Epithelial cell of esophagus (primary cell): ENCODE measurements around the gene SWT1.

Experiments
- DNase-seq: peaks from one replicate; pipeline ENCODE4 v3.0.0; 2010; ENCODE audit warnings: low read depth
- H3K4me3 ChIP-seq: 2 replicates; pipeline ENCODE4 v1.5.1; 2011; ENCODE audit warnings: mild to moderate bottlenecking, low read length, control low read depth
- TF ChIP-seq, protein P1 (sequence below): IDR thresholded peaks from 2 replicates; pipeline ENCODE4 v1.5.1; 2011; ENCODE audit warnings: low read depth, mild to moderate bottlenecking, low read length, control low read depth, inconsistent platforms; ENCODE audit not compliant: insufficient read depth; ENCODE audit errors: missing control alignments

Gene SWT1

DNA sequence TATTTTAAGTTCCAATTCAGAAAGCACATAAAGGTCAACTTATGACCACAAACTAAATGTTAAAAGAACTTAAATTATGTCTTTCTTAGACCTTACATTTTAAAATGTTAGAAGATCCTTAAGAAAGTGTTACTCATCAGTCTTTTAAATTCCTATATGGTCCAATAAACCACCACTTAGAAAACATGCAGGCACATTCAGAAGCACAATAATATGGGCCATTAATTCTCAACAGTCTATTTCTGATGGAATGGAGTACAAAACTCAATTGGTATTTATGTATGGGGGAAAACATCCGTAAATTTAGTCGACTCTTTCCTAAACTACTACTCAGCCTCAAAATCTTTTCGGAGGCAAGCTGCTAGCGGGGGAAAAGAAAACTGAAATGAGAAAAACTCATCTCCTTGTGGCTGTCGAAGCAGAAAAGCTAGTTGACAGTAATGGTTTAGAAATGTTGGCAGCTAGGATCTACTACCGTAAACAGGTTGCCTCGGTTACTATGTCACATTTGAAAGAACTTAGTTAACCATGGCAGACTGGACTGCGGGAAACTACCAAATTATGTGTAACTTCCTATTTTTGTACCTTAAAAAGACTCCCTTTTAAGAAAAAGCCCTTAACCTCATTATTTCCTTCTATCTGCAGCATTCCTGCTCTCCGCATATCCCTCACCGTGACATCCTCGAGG, 1.2 kb upstream of the SWT1 start:
- DNase-seq = peak; percentile 40

DNA sequence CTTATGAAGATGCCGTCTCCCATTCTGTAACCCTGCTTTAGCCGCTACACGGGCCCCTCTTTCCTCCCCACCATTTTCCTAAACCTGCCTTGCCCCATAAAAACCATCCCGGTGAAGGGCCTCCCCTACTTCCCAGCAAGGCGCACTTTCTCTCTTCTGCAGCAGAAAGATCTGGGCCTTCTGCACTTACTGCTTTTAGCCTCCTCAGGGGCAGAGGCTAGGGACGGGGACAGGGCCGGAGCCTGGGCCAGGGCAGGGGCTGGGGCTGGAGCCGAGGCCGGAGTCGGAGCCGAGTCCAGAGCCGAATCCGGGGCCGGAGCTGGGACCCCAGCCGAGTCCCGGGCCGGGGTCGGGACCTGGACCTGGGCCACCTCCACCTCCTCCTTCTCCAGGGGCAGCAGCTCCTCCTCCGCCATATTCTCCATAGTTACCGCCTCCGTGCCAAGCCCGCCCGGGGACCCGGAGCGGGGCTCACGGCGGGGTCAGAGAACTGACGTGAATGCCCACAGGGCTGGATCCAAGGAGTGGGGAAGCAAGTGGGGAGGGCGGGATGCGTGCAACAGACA, 596 bp upstream of the SWT1 start:
- TF ChIP-seq, protein P1, sequence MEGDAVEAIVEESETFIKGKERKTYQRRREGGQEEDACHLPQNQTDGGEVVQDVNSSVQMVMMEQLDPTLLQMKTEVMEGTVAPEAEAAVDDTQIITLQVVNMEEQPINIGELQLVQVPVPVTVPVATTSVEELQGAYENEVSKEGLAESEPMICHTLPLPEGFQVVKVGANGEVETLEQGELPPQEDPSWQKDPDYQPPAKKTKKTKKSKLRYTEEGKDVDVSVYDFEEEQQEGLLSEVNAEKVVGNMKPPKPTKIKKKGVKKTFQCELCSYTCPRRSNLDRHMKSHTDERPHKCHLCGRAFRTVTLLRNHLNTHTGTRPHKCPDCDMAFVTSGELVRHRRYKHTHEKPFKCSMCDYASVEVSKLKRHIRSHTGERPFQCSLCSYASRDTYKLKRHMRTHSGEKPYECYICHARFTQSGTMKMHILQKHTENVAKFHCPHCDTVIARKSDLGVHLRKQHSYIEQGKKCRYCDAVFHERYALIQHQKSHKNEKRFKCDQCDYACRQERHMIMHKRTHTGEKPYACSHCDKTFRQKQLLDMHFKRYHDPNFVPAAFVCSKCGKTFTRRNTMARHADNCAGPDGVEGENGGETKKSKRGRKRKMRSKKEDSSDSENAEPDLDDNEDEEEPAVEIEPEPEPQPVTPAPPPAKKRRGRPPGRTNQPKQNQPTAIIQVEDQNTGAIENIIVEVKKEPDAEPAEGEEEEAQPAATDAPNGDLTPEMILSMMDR = no peak
- peak overlapping the region; percentile 94 for H3K4me3 ChIP-seq
- DNase-seq = peak; percentile 16

More for the DNA sequence above, 1.2 kb upstream of the SWT1 start:
- TF ChIP-seq, protein P1 = no peak
- H3K4me3 ChIP-seq = peak overlapping the region; percentile 94

GRCh38 chr1:185157599-185158412, 839 bp downstream of the SWT1 start:
- TF ChIP-seq, protein P1 = no peak

DNA sequence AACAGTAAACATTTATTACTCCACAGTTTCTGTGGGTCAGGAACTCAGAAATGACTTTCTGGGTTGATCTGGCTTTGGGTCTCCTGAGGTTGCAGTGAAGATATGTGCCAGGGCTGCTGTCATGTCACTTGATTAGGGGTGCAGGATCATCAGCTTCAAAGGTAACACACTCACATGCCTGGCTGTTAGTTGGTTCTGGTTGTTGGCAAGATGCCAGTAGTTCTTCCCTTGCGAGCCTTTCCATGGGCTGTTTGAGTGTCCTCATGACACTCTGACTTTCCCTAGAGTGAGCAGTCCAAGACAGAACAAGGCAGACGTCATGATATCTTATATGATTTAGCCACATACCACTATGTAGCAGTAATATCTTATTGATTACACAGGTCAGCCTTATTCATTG, 1.8 kb downstream of the SWT1 start:
- TF ChIP-seq, protein P1 = no peak
- no peak overlapping the region for H3K4me3 ChIP-seq
- no peak for DNase-seq

More at GRCh38 chr1:185157599-185158412, 839 bp downstream of the SWT1 start:
- peak; percentile 13 for DNase-seq
- peak overlapping the region; percentile 94 for H3K4me3 ChIP-seq

DNA sequence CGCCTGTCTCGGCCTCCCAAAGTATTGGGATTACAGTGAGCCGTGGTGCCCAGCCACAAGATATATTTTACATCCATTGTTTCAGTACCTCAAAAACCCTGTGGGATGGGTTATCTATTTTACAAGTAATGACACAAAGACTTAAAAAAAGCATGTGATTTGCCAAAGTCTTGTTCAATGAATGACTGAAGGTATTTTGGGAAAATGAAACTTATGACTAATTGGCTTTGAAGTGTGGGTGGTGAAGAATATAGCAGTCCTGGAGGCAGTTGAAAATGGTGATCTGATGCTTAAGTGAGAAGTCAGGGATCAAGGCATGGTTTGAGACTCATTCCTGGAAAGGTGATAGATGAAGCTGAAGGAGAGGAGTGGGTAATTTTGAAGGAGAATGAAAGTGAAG, 3.0 kb downstream of the SWT1 start:
- TF ChIP-seq, protein P1 = no peak
- H3K4me3 ChIP-seq = no peak overlapping the region
- peak; percentile 21 for DNase-seq

- TF ChIP-seq, protein P1 = no peak
- no peak for DNase-seq
- H3K4me3 ChIP-seq = no peak overlapping the region
Observed at GRCh38 chr1:185162491-185162890, 5.5 kb downstream of the SWT1 start.
